D721Med (cell line): ENCODE measurements around the gene RFESD.
"Not testable (repeated sequence)": the region's sequence is repeated elsewhere in the genome, so short reads cannot be mapped to it uniquely, and the experiment has no call there.

Experiments
- DNase-seq: peaks from one replicate; pipeline ENCODE4 v3.0.0; 2011; ENCODE audit warnings: low spot score; ENCODE audit not compliant: insufficient read length
- FAIRE-seq: peaks from 2 replicates; lab custom pipeline; 2011; peaks lifted over from hg19 to GRCh38; lab: Jason Lieb, UNC
- TF ChIP-seq, protein P1 (sequence below): IDR thresholded peaks from 2 replicates; pipeline ENCODE4 v1.5.1; 2012; ENCODE audit warnings: mild to moderate bottlenecking, control low read depth; ENCODE audit not compliant: insufficient read depth; ENCODE audit errors: missing control alignments

The RFESD gene

DNA sequence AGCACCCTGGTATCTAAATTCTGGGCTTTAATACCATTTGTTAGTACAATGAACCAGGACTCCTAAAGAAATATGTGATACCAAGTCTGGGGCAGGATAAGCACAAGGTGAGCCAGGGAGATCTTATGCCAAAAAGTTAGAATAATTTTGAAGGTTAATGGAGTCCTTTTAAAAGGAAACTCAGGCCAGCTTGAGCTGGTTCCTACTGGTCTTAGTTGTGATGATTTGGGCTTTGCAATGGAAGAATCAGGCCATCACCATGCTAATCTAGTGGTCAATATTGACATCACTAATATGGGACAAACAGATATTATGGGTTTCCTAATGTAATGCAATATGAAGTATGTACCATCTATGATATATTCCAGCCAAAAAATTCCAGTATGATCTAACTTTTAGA is 43.8 kb downstream of the RFESD start:
- FAIRE-seq (no peak), DNase-seq (no peak)
- TF ChIP-seq, protein P1, sequence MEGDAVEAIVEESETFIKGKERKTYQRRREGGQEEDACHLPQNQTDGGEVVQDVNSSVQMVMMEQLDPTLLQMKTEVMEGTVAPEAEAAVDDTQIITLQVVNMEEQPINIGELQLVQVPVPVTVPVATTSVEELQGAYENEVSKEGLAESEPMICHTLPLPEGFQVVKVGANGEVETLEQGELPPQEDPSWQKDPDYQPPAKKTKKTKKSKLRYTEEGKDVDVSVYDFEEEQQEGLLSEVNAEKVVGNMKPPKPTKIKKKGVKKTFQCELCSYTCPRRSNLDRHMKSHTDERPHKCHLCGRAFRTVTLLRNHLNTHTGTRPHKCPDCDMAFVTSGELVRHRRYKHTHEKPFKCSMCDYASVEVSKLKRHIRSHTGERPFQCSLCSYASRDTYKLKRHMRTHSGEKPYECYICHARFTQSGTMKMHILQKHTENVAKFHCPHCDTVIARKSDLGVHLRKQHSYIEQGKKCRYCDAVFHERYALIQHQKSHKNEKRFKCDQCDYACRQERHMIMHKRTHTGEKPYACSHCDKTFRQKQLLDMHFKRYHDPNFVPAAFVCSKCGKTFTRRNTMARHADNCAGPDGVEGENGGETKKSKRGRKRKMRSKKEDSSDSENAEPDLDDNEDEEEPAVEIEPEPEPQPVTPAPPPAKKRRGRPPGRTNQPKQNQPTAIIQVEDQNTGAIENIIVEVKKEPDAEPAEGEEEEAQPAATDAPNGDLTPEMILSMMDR = no peak

DNA sequence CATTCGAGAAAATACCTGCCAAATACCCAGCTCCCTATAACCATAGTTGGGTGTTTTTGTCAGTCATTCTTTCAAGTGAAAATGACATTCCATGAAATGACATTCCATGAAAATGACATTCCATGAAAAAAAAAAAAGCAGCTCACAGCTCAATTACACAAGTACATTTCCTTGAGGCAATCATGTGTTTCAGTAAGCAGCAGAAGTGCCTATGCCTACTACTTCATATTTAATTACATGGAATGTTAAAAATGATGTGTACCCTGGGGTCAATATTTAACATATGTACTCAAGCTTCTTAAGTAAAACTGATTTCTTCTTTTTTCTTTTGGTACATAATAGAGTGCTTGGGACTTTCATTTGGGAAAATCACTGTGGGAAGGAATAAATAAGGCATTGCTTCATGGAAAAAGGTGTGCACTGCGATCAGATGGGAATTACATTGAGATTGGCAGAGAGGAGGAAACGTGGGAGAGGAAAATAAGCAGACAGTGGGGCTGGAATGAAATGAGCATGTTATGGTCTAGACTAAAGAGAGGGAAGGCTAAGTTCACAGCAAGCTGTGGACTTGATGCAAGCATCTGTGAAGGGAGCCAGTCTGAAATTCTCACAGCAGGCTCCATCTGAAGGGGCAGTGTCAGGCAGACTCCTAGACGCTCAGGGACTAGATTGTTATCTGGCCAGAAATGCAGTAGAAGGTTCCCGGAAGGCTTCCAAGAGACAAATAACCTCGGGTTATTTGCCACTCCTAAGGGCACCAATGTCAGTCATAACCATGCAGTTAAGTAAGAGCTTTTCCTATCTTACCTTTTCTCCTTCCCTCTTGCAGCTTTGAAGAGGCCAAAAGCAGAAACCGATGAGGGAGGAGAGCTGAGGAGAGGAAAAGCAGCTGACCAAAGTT is 51.5 kb downstream of the RFESD start:
- no peak for DNase-seq
- no peak for FAIRE-seq
- TF ChIP-seq, protein P1 = no peak

DNA sequence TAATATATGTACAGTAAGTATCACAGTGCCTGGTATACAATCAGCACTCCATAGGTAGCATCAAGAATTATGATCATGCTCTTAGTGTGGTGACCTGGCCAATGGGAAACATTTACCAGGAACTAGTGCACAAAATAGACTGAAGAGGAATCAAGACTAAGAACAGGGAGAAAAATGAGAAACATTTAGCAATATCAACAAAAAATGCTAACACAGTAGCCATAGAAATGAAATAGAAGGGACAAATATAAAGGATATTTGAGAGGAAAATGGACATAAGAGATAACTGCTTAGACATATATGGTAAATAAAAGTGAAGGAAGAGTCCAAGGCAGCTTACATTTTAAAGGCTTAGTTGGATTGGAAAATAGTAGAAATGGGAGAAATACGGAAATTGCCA is 52.8 kb downstream of the RFESD start:
- TF ChIP-seq, protein P1 = no peak
- FAIRE-seq (no peak), DNase-seq (no peak)

DNA sequence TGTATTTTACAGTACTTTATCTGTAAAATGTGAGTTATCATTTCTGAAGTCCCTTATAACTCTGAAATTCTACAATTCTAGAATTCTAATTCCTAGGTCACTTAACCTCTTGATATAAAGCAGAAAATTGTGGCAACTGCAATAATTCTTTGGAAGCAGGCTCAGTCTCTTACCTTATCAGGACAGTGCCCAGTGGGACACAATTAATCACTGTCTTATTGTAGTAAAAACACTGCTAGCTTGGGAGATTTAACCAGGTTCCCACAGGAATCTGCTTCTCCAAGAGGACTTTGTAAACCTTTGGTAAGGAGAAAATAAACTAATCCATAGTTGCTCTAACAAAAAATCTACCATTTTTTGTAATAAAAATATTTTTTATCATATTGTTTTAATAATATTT is 54.5 kb downstream of the RFESD start:
- TF ChIP-seq, protein P1 = no peak
- DNase-seq (no peak), FAIRE-seq (no peak)

DNA sequence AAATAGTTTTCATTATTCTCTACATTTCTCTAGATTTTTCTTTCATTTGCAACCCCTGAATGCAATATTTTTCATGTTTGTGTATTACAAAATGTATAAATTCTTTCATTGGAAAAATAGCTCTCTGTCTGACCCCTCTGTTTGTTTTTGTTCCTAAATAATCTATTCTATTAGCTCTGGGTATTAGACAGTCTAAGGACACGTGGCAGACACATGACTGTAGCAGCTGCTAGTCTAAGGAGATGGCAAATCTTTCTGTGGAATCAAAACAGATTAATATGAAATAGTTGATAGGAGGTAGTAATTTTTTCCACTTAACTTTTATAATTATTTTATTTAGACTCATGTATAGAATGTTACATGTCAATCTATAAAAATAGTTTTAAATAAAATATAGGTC is 57.6 kb downstream of the RFESD start:
- DNase-seq (no peak), FAIRE-seq (no peak)
- TF ChIP-seq, protein P1 = no peak

DNA sequence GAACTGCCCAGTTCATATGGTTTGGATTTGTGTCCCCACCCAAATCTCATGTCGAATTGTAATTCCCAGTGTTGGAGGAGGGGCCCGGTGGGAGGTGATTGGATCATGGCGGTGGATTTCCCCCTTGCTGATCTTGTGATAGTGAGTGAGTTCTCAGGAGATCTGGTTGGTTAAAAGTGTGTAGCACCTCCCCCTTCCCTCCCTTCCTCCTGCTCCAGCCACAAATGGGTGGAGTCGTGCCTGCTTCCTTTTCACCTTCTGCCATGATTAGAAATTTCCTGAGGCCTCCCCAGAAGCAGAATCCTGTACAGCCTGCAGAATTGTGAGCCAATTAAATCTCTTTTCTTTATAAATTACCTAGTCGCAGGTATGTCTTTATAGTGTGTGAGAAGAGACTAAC is 59.6 kb downstream of the RFESD start:
- FAIRE-seq, DNase-seq: not testable (repeated sequence)

DNA sequence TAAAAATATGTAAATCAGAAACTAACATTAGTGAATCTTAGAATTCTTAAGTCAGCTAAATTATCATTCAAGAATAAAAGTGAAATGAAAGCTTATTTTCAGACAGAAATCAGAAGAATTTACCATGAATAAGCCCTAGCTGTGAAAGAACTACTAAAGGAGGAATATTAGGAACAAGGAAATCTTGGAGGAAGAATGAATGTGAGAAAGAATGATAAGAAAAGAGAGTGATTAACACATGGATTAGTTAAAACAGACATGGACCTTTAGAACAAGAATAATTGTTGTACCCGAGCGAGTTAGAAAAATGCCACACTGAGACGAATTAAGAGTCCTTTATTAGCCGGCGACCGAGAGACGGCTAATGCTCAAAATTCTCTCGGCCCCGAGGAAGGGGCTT is 60.5 kb downstream of the RFESD start:
- no peak for DNase-seq
- no peak for FAIRE-seq
- TF ChIP-seq, protein P1 = no peak
